NCI-H748 treated with DMSO at 0.1 percent for 48 hours (cell line): ENCODE data around the gene SNAPC4.
"Not testable (repeated sequence)": the region's sequence is repeated elsewhere in the genome, so short reads cannot be mapped to it uniquely, and the experiment has no call there.

Experiments used
- DNase-seq: peaks from one replicate; lab custom pipeline; 2025; lab: John Stamatoyannopoulos, UW

SNAPC4 gene

DNA sequence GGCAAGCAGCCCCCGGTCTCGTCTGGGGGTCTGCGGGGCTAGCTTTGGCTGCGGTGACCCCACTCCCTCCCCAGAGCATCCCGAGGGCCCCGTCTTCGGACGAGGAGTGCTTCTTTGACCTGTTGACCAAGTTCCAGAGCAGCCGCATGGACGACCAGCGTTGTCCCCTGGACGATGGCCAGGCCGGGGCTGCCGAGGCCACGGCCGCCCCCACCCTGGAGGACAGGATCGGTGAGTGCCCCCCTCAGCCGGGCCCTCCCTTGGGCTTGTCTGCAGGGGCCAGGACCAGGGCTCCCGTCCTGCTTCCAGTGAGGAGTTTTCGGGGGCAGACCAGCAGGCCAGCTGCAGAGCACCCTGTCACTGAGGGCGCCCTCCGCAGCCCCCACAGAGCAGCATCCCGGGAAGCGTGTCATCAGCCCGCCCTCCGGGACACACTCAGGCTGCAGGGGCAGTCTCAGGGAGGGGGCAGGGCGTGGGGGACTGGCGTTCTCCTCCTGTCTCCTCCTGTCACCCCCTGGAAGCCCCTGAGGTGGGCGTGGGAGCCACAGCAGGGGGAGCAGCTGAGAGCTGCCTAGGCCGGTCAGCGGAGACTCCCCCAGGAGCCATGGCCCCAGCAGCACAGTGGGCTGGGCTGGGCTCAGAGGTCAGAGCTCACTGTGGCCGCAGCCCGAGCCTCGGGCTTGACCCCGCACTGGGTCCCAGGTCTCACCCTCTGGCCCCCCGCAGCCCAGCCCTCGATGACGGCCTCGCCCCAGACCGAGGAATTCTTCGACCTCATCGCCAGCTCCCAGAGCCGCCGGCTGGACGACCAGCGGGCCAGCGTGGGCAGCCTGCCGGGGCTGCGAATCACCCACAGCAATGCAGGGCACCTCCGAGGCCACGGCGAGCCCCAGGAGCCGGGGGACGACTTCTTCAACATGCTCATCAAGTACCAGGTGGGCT lies 44.1 kb downstream of the SNAPC4 start:
- no peak for DNase-seq

DNA sequence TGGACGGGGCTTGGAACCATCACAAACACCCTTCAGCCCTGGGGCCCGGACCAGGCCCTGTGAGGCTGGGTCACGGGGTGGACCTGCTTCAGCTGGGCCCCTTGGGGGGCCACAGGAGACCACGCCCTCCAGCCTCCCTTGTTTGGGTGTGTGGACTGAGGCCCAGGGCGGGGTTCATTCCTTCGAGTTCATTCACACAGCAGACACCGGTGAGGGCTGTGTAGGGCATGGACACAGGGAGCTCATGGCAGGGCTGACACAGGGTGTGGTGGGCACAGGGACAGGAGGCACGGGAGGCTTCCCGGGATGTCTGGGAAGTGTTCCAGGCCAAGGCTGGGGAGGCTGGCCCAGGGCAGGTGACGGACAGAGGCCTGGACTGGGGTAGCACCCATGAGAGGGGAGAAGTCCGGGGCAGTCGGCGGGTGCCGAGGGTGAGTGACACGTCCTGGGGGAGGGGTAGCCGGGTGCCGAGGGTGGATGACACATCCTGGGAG lies 45.3 kb downstream of the SNAPC4 start:
- no peak for DNase-seq

DNA sequence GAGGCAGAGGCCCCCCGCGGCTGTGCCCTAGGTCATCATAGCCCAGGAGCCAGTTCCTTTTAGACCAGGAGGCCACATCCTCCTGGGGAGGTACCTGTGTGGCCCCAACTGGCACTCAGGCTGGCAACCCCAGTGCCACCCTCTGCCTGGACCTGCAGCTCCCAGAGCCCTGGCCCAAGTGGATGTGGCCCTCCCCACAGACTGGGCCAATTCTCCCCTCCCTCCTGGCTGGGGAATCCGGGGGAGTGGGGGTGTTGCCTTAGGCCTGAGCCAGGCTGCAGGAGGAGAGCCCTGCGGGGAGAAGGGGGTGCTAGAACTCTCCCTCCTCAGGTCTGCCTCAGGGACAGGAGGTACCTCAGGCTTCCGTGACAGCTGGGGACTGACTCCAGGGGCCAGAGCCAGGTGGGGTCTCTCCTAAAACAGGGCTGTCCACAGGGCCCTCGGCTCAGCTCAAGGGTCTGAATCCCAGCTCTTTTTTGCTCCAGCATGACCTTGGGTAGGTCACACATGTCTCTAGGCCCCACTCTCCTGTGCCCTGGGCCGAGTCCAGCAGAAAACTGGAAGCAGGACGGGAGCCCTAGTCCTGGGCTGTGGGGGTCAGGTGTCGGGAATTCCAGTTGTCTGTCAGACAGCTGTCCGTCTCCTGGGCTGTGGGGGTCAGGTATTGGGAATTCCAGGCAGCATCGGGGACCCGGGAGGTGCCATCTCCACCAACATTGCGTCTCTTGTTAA lies 46.0 kb downstream of the SNAPC4 start:
- DNase-seq = no peak

DNA sequence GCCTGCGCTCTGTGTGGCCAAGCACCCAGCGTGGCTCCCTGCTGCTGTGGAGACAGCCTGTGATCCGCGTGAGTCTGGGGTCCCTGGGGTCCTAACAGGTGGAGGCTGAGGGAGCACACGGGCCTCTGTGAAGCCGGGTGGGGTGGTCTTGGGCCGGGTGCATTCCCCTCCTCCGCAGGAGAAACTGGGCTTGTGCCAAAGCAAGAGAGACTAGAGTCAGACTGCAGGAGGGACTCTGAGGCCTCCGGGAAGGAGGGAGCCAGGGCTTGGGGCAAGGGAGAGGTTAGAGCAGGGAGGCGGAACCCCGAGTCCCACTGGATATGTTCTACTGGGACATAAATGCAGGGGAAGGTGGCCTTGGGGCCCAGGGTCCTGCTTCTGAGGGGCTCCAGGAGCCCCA lies 46.9 kb downstream of the SNAPC4 start:
- DNase-seq = no peak

DNA sequence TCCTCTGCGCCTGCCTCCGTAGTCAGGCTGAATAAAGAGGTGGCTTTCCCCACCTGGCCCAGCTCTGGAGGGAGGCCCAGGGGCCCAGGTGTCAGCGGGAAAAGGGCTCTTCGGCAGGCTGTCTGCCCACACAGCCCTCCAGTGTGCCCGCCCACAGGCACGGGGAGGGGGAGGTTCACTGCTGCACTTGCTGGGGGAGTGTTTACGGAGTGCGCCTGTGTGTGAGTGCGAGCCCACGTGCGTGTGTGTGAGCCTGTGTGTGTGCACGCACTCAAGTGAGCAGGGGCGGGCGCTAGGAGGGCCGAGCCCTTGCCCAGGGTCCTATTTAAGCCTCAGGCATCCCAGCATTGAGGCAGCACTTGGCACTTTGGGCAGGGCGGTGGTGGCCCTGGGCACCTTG lies 47.3 kb downstream of the SNAPC4 start:
- no peak for DNase-seq

DNA sequence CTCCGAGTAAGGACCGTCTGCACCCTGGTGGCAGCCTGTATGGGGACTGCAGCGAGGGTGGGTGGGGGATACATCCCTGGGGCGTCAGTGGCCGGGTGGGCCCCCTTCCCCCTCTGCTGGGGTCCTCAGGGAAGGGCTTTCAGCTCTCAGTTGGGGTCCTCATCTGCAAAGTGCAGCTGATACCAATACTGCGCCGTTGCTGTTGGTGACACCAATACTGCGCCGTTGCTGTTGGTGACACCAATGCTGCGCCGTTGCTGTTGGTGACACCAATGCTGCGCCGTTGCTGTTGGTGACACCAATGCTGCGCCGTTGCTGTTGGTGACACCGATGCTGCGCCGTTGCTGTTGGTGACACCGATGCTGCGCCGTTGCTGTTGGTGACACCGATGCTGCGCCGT lies 48.1 kb downstream of the SNAPC4 start:
- DNase-seq = not testable (repeated sequence)

DNA sequence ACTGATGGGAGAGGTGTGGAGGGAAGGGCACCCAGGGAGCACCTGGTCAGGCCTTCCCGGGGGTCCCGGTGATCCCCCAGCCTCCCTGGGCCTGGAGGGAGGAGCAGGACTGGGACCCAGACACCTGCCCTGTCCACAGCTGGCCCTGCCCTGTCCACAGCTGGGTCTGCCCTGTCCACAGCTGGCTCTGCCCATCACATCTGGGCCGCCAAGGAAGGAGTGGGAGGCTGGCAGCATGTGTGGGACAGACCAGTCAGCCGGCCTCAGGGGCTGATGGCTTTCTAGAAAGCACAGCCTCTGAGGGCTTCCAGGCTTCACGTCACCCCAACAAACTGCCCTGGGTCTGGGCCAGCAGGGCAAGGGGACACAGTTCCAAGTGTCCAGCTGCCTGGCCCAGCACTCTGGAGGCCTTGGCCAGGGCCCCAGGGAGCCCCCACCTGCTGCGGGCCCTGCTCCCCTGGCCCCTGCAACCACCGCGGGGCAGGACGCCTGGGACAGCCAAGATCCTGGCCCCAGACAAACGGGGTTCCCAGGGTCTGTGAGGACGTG lies 48.6 kb downstream of the SNAPC4 start:
- DNase-seq = no peak
